ENCODE measurements around the gene SLC39A11.

Gene SLC39A11

GRCh38 chr17:73092523-73093135 is at the start of gene SLC39A11:
TSS of gene SLC39A11 (minus strand) at chr17:73092688. CDS start at chr17:73088764, 3,924 bp downstream.
- Mint-ChIP-seq H3K27ac (peak within 1 kb of the TSS; percentile 78), H3K36me3 (ENCODE audit: low read depth) (peaks cover 1% of the 10 kb centered on the region), H3K4me1 (peaks cover 29% of the 10 kb centered on the region), H3K27me3 (ENCODE audit: low read depth, poor library complexity) (no peaks in the 10 kb centered on the region), H3K9me3 (no peaks in the 10 kb centered on the region), H3K4me3 (peak within 1 kb of the TSS; percentile 94)
- peak; percentile 90 for DNase-seq
- TF ChIP-seq CTCF (IDR thresholded peaks at IDR 0.05): no peak

GRCh38 chr17:73141411-73141810 is 48.9 kb upstream of the SLC39A11 start:
- Mint-ChIP-seq H3K27ac (no peak overlapping the region), H3K4me3 (no peak overlapping the region), H3K27me3 (ENCODE audit: low read depth, poor library complexity) (peaks cover 12% of the 10 kb centered on the region), H3K36me3 (ENCODE audit: low read depth) (peaks cover 10% of the 10 kb centered on the region), H3K4me1 (peaks cover 15% of the 10 kb centered on the region), H3K9me3 (peaks cover 35% of the 10 kb centered on the region)
- DNase-seq: no peak
- no peak for TF ChIP-seq CTCF (IDR thresholded peaks at IDR 0.05)

GRCh38 chr17:73140566-73140965 is 48.1 kb upstream of the SLC39A11 start:
- Mint-ChIP-seq H3K27me3 (ENCODE audit: low read depth, poor library complexity) (peaks cover 4% of the 10 kb centered on the region), H3K36me3 (ENCODE audit: low read depth) (peaks cover 10% of the 10 kb centered on the region), H3K9me3 (peaks cover 29% of the 10 kb centered on the region), H3K27ac (no peak overlapping the region), H3K4me1 (peaks cover 15% of the 10 kb centered on the region), H3K4me3 (no peak overlapping the region)
- DNase-seq: no peak
- no peak for TF ChIP-seq CTCF (IDR thresholded peaks at IDR 0.05)

- Mint-ChIP-seq H3K9me3 (peaks cover 16% of the 10 kb centered on the region), H3K27me3 (ENCODE audit: low read depth, poor library complexity) (peaks cover 4% of the 10 kb centered on the region), H3K4me1 (peaks cover 15% of the 10 kb centered on the region), H3K4me3 (no peak overlapping the region), H3K27ac (no peak overlapping the region), H3K36me3 (ENCODE audit: low read depth) (peaks cover 5% of the 10 kb centered on the region)
- TF ChIP-seq CTCF (IDR thresholded peaks at IDR 0.05): no peak
- no peak for DNase-seq
Observed at GRCh38 chr17:73139296-73139695, 46.8 kb upstream of the SLC39A11 start.

GRCh38 chr17:73138541-73139138 is 46.2 kb upstream of the SLC39A11 start:
- Mint-ChIP-seq H3K36me3 (ENCODE audit: low read depth) (no peaks in the 10 kb centered on the region), H3K9me3 (peaks cover 10% of the 10 kb centered on the region), H3K27ac (no peak overlapping the region), H3K4me1 (peaks cover 15% of the 10 kb centered on the region), H3K27me3 (ENCODE audit: low read depth, poor library complexity) (peaks cover 4% of the 10 kb centered on the region), H3K4me3 (no peak overlapping the region)
- DNase-seq: peak; percentile 15
- TF ChIP-seq CTCF (IDR thresholded peaks at IDR 0.05): no peak

GRCh38 chr17:73137376-73137775 is 44.9 kb upstream of the SLC39A11 start:
- Mint-ChIP-seq H3K4me3 (no peak overlapping the region), H3K9me3 (no peaks in the 10 kb centered on the region), H3K27ac (no peak overlapping the region), H3K36me3 (ENCODE audit: low read depth) (no peaks in the 10 kb centered on the region), H3K27me3 (ENCODE audit: low read depth, poor library complexity) (no peaks in the 10 kb centered on the region), H3K4me1 (peaks cover 15% of the 10 kb centered on the region)
- DNase-seq: no peak
- TF ChIP-seq CTCF (IDR thresholded peaks at IDR 0.05): no peak
